HG02840 (cell line): ENCODE data around the gene SUCLG2.

Source experiments
- ATAC-seq: cut with Tn5 transposase; IDR thresholded peaks from one replicate; pipeline ENCODE4 v1.9.1; 2021; ENCODE audit warnings: mild to moderate bottlenecking, moderate library complexity, moderate number of reproducible peaks; ENCODE audit not compliant: unreplicated experiment, low FRiP score

Gene SUCLG2

DNA sequence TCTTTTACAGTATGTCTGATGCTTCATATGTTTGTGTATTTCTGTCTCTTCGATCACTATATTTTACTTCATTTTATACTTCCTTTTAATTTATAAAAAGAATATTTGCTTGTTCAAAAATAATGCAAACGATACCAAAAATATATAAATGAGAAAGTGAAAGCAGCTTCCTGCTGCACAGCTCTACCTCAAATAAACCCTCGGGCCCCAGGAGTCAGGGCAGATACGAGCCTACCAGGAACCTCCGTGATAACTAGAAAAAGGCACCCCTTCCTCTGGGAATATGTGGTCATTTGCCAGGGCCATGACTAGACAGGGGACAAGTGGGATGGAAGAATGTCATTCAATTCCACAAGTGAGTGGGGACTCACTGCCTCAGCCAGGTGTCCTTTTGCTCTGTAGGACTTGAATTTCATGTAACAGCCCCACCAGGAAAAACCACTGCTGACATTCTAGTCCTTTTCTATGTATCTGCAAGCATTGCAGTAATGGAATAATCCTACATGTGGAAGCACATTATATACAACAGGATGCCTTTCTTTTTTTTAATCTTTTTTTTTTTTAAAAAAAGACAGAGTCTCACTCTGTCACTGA is 133.3 kb downstream of the SUCLG2 start:
- no peak for ATAC-seq

DNA sequence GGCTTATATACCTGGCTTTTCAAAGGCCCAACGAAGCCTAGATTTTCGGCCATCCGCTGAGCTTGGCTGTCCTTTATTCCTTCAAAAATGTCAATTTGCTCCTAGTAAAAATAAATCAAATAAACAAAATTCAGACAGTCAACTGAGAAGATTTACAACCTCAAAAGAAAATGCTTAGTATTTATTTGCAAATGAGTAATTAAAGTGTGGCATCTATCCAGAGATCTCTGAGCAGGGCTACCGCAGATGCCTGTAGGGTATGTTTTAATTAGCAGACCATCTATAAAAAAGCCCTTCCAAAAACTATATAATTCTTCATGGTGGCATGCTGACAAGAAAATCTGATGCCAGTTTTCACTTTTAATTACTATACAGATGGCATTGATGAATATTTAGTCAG is 136.2 kb downstream of the SUCLG2 start:
- ATAC-seq, result no peak

DNA sequence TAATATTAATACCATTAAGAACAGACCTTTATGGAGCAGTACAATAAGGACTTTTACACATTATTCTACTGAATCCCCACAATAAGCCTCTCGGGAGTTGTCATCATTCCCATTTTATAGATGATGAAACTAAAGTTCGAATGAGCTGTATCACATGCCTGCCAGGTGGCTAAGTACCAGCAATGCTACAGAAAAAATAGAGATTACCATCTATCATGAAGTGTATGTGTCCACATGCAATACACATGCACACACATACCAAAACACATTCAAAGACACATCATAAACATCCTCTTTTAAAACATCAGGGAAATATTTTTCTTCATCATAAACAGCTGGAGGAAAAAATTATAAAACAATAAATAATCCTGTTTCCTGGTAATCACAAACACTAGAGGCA is 136.6 kb downstream of the SUCLG2 start:
- ATAC-seq, result no peak

DNA sequence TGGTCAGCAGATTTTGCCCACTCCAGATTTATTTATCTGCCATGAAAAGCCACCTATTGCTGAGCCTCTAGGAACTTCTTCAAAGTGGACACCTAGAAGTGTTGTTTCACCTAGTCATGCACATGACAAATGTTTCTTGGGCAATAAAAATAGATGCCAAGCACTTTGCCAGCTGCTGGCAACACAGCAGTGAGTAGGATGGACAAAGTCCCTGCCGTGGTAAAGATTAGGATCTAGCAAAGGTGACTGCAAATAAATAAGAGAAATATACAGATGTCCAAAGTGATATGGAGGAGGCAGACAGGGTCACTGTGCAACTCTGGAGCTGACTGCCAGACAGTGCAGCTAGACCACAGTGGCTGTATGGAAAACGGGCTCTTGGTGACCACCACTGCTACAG is 137.9 kb downstream of the SUCLG2 start:
- no peak for ATAC-seq

DNA sequence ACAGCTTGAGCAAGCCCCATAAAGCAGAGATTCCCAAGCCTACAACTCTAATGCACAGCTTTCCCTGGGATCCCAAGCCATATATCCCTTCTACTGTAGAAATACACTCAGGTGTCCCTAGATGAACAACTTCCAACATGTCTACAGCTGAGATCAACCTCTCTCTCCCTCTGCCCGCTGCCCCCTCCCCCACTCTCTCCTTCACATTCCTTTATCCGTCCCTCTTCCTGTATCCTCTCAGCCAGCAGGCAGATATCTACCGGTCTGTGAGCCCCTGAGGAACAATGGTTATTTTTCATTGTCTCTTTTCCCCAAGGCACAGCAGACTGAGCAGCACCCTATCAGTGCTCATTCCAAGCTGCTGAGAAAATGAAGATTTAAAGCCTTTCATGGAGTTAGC is 138.6 kb downstream of the SUCLG2 start:
- ATAC-seq, result no peak

DNA sequence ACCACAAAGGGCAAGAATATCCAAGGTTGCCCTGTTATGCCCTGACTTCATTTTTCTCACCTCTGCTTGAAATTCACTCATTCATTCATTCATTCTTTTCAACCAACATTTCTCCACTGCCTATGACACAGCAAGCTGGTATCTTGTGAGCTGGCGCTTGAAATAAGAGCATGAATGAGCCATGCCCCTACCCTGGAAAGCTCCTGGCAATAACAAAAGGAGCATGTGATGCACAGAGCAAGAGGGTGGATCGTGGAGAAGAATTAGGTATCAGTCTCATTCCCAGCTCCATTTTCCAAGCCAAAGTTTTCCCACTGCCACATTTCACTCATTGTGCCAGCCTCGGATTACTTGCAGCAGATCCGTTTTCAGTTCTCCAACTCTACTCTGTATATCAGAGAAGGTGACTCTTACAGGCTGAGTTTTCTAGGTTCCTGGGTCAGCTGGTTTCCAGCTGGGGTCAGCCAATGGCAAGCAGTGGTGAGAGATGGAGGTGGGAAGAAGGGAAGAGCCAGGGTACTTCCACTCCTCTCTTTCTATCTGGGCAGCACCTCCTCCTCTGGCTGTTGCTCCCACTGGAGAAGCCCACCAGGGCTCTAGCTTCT is 144.8 kb downstream of the SUCLG2 start:
- no peak for ATAC-seq

DNA sequence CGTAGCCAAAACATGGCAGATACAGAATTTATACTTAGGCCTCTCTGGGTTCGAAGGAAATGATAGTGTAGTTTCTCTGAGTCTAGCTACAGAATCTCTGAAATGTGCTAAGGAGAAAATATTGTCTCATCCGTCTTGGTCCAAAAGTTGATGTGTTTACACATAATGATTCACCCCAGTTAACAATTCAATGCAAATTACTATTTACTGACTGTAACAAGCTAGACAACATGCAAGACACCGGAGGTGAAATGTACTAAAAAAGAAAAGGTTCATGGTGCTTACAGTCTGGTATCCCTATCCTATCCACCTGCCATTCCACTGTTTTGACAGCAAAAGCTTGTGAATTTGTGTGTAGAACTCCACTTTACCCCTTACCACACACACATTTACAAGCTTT is 146.8 kb downstream of the SUCLG2 start:
- no peak for ATAC-seq

DNA sequence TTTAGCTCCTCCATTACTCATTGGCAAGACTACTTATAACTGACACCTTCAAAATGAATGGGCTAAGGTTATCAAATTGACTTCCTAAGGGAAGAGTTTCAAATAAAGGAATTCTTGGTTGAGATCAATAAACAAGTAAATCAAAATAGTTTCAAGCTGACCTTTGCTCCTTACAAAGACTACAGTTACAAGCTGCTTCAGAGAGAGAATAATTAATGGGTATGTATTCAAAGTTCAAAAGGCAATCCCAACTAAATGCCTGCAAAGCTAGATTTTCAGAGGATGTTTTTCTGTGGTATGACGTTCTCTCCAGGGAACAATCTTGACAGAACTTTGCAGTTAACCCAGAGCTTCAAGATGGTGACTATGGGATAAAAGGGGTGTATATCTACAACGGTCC is 153.7 kb downstream of the SUCLG2 start:
- no peak for ATAC-seq

DNA sequence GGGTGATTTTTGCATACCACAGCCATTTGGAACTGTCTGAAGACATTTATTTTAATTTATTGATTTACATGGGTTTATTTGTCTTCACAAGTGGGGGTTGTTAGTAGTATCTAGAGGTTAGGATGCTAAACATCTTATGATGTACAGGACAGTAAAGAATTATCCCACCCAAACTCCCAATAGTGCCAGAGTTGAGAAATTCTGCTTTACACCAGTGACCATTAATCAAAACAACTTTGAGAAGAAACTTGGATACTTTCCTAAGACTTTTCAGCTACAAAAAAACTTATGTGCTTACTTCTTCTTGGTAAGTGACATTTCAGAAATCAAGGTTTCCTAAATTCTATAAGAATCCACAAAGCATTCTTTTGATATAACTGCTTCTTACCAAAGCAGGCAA is 156.7 kb downstream of the SUCLG2 start:
- no peak for ATAC-seq

DNA sequence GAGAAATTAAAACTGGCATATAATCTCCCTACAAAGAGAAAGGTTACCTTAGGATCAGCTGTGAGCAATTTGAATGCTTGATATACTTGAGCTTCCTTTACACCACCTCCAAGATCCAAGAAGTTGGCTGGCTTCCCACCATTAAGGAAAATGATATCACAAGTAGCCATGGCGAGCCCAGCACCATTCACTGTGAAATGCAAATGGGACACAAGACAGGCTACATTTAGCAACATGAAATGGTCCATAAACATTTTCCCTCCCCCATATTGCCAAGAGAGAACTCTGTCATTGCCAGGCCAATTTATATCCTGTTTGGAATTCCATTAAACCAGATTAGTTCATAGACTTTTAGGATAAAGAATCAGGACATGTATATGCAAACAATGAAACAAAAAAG is 158.7 kb downstream of the SUCLG2 start:
- ATAC-seq, result no peak

DNA sequence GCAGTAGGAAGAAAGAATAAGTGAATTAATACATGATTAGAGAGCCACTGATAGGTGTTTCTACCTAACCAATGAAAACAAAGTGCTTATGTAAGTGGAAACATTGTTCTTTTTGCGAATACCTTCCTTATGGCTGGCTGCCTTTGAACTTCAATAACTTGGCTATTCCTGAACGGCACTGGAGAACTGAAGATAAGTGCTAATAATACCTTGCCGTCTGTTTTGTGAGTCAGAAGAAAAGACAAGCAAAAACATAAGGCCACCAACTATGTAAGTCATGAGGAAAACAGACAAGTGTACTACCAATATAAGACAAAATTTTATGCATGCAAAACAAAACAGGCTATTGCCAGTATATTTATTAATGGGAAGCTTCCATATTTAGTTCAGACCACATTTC is 160.6 kb downstream of the SUCLG2 start:
- no peak for ATAC-seq

DNA sequence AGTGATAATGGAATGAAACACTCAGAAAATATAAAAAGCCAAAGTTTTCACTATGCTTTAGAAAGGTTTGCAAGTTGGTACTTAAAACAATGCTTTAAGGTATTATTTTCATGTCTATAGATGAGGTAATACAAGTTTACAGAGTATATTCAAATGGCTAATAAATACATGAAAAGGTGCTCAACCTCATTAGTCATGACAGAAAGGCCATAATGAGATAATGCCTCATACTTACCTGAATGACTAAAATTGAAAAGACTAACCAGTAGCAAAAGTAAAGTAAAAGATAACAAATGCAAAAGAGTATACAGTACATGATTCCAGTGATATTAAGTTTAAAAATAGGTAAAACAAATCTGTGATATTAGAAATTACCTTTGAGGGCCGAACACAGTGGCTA is 163.8 kb downstream of the SUCLG2 start:
- no peak for ATAC-seq

DNA sequence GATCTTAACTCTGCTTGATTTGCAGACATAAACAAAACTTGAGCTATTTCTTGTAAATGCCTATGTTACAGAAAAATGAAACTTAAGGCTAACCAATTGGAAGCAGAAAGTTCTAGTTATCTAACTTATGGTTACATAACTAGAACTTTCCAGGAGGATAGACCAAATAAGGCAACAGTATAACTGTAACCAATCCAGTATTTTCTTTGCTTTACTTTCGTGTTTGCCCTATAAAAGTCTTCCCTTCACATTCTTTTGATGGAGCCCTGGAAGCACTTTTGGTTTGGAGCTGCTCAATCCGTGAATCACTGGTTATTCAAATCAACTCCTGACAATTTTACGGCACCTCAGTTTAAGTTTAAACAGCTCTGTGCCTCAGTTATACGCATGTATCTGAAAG is 164.6 kb downstream of the SUCLG2 start:
- ATAC-seq, result no peak

DNA sequence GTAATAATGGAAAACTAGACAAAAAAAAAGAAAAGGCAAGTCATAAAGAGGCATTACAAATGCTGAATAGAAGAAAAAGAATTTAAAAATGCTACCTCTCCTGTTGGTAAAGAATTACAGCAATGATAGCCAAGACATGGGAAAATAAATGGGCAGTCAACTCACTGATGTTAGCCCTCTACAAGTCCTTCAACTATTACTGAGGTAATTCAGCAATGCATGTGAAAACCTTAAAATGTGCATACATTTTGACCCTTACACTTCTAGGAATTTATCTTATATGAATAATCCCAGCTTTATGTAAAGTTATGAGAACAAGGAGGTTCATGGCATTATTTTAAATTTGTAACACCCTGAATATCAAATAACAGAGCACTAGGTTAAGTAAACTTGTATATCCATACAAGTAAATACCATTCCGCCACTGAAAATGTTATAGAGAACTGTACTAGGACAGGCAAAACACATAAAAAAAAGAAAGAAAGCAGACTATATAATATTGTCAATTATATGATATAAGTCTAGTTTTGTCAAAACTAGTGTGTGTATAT is 166.8 kb downstream of the SUCLG2 start:
- no peak for ATAC-seq

DNA sequence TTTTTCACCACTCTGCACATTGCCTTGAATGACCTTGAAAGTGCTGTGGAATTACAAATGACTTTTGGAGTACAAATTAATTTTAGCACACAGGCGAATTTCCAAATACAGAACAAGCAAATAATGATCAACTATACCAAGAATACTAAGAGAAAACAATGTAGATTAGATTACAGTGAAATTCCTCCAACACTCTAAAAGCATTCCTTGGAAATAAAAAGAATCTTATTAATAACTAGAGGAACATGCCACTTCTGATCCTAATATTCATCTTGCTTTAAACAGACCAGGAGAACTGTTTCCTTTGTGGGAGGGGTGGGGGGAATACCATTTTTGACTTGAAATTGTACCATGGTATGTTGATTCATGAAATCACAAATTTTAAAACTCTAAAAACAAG is 167.5 kb downstream of the SUCLG2 start:
- ATAC-seq, result no peak

DNA sequence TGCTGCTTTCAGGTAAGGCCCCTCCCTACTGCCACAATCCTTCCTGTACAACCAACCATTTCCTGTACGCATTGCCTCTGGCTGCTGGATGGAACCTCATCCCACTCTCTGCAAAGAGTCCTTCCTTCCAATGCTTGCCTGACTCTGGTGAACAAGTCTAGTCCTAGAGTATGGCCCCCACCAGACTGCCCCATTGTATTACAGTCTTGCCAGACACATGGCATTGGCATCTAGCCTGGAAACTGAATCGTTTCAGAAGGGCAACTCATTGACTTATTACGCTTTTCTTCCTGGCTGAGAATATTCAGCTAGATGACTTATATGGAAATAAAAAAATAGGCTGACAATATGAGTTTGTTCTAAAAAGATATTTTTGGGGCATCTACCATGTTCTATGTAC is 170.3 kb downstream of the SUCLG2 start:
- ATAC-seq, result no peak

DNA sequence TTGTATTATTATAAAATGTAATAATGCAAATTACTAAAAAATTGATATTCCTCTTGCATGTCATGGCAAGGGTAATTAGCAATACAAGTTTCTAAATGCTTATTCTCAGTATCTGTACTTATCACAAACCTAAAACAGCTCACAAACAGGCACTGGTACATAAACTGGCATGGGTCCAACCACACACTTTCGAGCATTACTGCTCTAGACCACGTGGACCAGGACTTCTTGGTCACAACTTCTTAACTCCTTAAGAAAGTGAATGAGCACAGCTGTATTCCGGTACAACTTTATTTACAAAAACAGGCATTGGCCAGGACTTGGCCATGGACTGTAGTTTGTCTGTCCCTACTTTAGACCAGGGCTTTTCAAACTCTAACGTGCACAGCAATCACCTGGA is 173.3 kb downstream of the SUCLG2 start:
- ATAC-seq, result no peak

DNA sequence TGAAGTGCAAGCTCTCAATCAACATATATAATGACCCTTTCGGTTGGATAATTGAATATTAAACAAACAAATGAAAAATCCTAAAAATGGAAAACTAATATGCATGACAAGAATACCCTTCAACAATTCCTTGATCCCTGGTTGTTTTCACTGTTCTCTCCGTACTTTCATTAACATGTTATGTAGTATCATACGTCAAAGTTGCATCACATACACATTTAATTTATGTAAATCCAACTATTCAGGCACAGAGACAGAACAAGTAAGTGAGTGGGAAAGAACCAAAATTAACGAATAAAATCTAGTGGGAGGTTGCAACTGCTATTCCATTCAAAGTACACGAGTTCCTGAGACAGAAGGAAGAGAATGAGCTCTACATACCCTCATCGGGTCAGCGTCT is 176.0 kb downstream of the SUCLG2 start:
- ATAC-seq, result no peak

DNA sequence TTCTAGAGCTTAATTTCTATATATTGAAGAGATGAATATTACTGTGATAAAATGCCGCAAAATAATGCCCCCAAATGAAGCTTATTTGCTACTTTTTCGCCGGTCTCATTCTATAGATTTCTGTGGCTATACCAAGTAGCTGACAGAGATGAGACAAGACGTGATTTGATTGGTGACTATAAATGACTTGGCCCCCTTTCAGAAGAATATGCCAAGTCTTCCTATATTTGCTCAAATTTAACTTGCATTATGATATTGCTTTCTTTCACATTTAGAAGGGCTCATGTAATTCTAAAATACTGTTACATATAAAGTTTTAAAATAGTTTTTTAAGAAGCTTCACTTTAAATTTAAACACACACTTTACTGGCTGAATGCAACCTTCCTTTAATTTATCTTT is 180.1 kb downstream of the SUCLG2 start:
- no peak for ATAC-seq

DNA sequence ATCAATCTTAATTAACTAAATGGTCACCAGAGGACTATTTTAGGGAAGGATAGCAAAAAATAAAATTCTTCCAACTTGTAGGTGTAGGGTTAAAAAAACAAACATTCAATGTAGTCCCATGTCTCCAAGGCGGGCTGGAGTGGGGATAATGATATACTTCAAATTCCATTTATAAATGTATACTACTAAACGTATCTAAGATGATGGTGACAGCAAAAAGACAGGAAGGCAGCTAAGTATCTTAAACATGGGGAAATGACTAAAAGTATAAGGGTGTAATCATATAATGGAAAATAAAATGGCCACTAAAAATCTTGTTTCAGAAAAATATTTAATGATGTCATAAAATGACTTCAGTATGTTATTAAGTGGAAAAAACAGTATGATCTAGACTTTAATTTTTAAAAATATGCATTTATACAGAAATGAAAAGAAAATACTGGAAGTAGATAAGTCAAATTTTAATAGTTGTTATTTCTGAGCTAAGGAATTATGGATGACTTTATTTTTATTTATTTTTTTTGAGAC is 181.7 kb downstream of the SUCLG2 start:
- no peak for ATAC-seq

DNA sequence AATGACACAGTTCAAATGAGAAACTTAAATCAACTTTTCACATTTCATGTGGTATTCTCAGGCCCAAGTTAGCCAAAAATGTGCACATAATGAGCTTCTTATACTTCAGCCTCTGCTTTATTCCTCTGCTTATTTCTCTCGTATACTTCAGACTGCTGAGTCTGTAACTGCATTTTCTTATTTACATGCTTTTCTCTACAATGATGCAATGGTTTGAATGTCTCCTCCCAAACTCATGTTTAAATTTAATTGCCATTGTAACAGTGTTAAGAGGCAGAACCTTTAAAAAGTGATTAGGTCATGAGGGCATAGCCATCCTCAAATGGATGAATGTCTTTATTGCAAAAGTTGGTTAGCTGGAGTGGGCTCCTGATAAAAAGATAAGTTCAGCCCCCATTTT is 184.2 kb downstream of the SUCLG2 start:
- ATAC-seq, result no peak

DNA sequence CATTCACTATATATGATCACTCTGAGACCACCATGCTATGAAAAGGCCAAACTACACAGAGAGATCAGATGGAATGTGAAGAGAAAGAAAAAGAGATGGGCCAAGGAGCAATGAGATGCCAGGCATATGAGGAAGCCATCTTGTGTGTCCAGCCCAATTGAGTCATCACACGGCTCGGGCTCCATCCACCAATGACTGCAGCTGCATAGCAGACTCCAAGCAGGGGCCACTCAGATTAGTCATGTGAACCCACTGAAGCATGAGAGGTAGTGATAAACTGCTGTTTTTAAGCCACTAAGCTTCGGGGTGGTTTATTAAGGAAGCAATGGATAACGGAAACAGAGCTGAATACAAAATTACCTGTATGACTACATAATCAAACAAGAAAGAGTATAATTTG is 185.9 kb downstream of the SUCLG2 start:
- ATAC-seq, result no peak
